Fibroblast of skin of abdomen (primary cell): ENCODE measurements around the gene THPO.

Source experiments
- DNase-seq: peaks from one replicate; pipeline ENCODE4 v3.0.0-alpha.2; 2013

THPO gene

DNA sequence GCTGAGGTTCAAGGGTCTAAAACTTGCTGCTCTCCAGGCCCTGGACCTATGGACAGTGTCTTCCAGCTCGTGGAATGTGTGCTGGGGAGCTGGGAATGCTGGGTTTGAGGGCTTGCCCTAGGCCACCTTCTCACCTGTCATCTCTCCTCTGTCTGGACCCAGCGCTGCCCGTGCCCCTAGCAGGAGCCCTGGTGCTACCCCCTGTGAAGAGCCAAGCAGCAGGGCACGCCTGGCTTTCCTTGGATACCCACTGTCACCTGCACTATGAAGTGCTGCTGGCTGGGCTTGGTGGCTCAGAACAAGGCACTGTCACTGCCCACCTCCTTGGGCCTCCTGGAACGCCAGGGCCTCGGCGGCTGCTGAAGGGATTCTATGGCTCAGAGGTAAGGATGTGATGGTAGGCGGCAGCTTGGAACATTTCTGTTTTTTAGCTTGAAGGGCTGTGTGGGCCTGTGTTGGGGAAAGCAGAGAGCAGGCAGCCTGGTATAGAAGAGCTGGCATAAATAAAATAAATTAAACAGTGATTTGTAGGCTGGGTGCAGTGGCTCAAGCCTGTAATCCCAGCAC is 6.9 kb upstream of the THPO start:
- DNase-seq: no peak

DNA sequence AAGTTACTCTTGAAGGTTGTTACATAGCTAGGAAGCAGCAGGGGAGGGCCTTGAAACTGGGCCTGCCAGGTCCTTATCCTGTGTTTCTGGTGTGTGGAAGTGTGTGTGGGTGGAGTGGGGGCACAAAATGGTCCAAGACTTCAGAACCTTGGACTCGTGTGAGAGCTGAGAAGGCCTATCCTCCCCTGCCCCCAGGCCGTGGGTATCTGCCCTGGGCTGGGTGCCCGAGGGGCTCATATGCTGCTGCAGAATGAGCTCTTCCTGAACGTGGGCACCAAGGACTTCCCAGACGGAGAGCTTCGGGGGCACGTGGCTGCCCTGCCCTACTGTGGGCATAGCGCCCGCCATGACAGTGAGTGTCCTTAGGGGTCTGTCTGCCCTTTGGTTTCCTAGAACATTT is 6.3 kb upstream of the THPO start:
- DNase-seq: no peak

DNA sequence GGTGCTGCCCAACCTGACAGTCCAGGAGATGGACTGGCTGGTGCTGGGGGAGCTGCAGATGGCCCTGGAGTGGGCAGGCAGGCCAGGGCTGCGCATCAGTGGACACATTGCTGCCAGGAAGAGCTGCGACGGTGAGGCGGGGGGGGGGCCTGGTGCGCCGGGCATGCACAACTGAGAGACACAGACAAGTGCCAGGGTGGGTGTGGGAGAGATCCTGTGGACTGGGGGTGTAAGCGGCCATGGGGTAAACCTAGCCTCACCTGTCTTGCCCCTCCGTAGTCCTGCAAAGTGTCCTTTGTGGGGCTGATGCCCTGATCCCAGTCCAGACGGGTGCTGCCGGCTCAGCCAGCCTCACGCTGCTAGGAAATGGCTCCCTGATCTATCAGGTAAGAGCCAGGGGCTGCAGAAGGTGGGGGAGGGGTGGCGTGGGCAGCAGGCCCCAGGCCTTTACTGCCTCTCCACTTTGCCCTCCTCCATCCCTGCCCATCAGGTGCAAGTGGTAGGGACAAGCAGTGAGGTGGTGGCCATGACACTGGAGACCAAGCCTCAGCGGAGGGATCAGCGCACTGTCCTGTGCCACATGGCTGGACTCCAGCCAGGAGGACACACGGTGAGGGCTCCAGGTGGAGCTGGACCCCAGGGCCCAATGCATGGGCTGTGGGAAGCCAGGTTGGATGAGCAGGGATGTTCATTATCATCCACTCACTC is 5.2 kb upstream of the THPO start:
- no peak for DNase-seq

DNA sequence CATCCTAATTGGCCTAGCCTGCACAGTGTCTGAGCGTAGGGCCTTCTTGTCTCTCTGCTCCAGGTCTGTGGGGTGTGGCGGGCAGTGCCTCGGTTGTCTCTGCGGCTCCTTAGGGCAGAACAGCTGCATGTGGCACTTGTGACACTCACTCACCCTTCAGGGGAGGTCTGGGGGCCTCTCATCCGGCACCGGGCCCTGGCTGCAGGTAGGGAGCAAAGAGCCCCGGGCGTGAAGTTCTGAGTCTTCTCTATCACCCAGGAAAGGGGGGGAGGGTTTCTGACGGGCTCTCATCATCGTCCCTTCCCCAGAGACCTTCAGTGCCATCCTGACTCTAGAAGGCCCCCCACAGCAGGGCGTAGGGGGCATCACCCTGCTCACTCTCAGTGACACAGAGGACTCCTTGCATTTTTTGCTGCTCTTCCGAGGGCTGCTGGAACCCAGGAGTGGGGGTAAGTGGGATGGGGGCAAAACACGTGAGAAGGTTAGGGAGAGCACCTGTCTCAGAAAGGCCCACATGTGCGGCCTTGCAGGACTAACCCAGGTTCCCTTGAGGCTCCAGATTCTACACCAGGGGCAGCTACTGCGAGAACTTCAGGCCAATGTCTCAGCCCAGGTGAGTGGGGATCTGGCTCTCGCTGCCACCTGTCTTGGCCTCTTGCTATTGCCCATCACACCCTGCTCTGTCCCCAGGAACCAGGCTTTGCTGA is 4.5 kb upstream of the THPO start:
- DNase-seq: no peak

DNA sequence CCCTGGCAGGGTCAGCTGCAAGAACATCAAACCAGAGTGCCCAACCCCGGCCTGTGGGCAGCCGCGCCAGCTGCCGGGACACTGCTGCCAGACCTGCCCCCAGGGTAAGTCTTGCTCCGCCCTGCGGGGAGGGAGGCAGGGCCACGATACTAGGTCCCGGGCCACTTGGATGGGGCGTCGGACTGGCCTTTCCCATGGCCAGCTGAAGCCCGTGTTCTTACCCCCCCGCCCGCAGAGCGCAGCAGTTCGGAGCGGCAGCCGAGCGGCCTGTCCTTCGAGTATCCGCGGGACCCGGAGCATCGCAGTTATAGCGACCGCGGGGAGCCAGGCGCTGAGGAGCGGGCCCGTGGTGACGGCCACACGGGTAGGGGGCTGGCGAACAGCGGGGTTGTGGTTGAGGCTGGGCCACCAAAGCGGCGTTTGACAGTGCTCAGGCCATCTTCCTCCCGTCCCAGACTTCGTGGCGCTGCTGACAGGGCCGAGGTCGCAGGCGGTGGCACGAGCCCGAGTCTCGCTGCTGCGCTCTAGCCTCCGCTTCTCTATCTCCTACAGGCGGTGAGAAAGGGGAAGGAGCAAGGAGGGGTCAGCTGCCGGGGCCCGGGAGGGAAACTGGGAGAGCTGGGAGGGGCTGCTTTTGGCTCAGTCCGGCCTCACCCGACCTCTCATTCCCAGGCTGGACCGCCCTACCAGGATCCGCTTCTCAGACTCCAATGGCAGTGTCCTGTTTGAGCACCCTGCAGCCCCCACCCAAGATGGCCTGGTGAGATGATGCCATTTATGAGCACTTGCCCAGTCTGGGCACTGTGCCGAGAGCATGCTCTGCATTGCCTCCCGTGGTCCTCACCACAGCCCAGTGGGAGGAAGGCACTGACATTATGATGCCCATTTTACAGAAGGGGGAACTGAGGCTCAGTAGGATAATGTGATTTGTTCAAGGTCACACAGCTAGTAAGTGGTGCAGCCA is 3.5 kb upstream of the THPO start:
- DNase-seq: no peak

DNA sequence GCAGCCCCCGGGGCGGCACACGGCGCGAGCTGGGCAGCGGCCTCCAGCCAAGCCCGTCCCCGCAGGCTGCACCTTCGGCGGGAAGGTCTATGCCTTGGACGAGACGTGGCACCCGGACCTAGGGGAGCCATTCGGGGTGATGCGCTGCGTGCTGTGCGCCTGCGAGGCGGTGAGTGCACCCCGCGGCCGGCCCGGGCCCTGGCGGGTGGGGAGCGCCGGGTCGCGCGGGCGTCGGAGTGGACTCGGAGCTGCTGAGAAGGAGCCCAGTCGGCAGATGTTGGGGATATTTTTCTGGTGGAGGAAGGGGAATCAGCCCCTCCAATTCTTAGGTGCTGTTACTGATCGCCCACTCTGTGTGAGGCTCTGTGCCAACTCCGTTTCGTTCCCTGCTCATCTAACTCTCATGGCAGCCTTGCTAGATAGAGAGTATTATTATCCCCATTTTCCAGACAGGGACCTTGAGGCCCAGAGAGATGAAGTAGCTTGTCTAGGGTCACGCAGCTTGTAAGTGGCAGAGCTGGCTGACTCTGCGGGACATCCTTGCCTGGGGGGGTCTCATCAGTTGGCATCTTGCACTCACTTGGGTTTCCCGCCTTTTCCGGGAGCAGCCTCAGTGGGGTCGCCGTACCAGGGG is 2.7 kb upstream of the THPO start:
- no peak for DNase-seq

DNA sequence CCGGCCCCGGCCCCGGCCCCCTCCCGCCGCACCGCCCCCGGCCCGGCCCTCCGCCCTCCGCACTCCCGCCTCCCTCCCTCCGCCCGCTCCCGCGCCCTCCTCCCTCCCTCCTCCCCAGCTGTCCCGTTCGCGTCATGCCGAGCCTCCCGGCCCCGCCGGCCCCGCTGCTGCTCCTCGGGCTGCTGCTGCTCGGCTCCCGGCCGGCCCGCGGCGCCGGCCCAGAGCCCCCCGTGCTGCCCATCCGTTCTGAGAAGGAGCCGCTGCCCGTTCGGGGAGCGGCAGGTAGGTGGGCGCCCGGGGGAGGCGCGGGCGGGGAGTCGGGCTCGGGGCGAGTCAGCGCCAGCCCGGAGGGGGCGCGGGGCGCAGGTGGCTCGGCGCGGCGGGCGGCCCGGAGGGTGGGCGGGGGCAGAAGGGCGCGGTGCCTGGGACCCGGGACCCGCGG is 2.2 kb upstream of the THPO start:
- peak; percentile 43 for DNase-seq

DNA sequence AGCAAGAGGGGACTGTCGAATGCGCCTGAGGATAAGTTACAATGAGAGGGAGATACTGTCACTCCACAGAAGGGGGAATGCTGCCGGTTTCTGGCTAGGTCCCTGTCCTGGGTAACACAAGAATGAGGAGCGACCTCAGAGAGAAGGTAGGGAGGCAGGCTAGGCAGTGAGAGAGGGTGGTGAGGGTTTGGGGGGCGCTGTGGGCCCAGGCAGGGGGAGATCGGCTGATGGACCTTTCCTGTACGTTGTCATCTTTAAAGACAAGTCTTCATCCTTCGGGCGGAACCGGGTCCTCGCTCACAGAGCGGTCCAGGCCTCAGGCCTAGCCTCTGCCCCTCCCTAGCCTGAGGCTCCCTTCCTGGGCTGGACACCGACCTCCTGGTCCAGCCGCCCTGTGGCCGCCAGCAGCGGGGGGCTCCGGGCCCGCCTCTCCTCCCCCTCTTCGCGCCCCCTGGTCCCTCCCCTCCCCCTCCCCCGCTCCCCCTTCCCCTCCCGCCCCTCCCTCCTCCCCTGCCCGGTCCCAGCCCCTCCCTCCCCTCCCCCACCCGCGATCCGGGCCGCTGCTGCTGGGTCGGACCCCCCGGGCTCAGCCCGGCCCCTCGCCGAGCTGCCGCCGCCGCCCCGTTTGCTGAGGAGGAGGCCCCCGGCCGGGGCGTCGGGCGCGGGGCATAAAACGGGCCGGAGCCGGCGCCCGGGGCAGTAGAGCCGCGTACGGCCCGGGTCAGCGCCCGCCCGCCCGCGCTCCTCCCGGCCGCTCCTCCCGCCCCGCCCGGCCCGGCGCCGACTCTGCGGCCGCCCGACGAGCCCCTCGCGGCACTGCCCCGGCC is 1.6 kb upstream of the THPO start, which contains the start of gene CHRD:
Gene CHRD (plus strand): TSS at position 697 of the 827 bp plus-strand sequence. CDS start 265 bp downstream, outside the sequence.
- DNase-seq: no peak

DNA sequence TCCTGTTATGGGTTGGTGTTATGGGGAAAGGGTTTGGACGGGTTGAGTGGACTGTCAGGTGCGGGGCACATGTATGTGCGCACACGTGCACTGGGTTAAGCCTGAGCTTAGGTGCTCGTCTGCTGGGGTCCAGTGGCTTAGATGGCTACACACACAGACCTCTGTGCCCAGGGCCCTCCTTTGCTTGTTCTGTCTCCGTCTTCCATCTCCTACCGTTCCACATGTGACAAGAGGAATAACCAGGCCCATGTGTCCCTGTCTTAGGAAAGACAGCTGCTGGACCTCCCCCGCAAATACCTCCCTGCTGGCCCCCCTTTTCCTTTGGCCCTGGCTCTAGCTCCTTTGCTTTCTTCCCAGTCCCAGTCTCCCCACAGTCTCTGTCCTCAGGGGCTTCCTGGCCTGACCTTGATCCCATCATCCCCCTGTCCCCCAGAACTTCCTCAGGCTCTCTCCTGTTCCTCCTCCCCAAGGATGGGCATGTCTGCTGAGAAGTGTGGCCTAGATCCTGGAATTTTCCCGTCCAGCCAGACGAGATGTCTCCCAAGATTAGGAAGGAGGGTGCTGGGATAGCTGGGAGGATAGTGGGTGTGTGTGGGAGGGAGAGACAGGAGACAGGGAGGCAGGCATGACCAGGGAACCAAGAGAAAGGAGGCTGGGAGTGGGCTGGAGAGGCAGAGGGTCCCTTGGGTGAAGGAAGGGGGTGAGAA is 797 bp upstream of the THPO start:
- DNase-seq: no peak

DNA sequence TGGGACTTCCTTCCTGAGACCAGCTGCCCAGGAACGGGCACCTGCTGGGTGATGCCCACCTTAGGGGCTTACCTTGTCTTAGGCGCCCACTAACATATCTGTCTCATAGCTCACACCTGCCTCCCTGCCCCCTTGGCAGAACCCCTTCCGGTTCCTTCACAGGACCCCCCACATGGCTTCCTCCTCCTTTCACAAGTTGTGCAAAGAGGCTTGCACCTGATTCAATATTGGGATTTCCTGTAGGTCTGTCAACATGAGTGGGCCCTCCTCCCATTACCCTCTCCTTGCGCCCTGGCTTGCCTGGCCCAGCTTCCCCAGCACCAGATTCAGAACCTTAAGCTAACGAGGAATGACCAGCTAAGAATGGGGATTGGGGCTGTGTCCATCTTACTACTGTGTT is 633 bp downstream of the THPO start:
- no peak for DNase-seq

DNA sequence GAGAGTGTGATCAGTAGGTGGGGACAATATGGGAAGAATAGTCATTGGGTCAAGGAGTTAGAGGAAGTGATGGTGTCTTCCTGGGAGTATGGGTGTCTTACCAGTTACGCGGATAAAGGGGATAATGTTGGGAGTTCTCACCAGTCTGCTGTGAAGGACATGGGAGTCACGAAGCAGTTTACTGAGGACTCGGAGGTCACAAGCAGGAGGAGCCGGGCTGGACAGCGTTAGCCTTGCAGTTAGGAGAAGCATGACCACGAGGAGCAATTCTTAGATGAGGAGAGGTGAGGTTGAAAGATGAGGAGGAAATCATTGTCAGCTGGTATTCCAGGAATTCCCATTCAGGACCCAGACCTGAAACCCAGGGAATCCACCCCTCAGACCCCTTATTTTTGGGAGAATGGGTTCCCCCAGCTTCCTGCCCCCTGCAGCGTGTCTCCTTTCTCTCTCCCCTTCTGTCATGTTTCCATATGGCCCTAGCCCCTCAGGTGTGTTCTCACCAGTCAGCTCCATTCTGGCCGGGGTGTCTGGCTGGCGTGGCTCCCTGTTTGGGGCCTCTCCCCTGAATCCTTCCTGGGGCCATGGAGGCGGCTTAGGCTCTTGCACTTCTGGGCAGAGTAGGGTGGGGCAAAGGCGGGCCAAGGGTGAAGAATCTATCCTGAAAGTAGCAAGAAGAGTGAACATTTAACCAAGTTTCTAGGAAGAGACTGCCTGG is 2.1 kb downstream of the THPO start:
- DNase-seq: no peak

DNA sequence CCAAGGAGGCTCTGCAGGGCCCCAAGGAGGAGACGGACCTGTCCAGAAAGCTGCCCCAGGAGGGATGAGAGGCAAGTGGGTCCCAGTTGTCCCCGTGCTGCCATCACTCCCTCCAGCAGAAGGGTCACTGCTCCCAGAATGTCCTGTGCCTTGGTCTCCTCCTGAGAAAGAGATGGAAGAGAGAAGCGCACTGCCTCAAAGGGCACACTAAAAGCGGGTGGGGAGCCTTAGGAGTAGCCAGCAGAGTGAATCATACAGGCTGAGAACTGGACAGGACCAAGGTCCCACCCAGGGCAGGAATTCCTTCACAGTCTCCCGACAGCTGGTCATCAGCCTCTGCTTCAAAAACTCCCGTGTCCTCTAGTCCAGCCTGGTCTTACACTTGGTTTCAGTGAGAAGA is 4.6 kb downstream of the THPO start:
- no peak for DNase-seq

DNA sequence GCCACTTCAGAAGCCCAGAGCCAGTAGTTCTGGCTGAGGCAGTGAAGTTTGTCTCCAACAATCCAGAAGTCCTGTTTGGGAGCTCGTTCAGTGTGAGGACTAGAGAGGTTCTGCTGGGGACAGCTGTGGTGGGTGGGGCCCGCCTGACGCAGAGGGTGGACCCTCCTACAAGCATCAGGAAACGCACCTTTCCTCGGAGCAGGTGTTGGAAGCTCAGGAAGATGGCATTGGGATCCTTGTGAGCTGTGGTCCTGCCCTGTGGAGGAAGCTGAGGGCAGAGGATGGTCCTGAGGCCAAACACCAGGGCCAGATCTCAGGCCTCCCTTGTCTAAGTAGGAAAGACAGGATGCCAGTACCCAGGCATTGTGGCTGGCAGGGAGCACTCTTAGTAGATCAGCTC is 5.1 kb downstream of the THPO start:
- DNase-seq: no peak

DNA sequence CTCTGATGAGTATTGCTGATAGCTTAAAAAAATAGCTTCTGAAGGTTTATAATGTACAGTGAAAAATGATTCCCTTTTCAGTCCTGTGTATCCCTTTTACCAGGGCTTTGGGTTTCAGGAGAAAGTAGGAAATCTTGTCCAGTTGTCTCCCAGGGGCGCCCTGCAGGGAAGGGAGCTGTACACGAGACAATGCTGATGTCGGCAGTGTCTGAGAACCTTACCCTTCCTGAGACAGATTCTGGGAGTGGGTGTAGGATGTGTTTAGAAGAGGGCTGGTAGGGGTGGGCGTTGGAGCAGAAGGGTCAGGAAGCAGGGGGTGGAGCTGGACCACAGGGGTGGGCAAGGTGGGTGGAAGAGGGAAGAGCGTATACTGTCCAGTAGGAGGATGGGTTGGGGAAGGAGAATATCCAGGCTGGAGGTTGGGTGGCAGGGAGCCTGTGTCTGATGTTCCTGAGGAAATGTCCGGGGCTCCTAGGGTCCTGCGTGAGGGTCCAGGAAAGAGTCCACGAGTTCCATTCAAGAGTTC is 5.6 kb downstream of the THPO start:
- no peak for DNase-seq

DNA sequence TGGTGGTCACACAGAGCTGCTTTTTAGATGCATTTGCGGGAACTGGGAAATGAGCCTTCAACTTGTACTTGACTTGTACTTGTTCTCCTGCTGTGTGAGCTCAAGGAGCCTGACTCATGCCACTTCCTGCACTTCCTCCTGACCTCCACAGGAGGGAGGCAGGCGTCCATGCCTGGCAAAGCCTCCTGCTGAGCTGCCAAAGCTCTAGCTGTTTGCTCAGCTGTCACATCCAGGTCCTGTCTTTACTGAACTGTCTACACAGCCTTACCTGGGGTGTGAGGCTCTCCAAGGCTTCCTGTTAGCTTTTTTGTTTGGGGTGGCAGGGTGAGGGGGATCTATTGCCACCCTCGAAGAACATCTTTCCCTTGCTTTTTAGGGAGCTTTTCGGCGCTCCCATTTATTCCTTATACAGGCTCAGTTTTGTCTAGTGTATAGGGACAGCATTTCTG is 6.4 kb downstream of the THPO start:
- DNase-seq: peak; percentile 83

DNA sequence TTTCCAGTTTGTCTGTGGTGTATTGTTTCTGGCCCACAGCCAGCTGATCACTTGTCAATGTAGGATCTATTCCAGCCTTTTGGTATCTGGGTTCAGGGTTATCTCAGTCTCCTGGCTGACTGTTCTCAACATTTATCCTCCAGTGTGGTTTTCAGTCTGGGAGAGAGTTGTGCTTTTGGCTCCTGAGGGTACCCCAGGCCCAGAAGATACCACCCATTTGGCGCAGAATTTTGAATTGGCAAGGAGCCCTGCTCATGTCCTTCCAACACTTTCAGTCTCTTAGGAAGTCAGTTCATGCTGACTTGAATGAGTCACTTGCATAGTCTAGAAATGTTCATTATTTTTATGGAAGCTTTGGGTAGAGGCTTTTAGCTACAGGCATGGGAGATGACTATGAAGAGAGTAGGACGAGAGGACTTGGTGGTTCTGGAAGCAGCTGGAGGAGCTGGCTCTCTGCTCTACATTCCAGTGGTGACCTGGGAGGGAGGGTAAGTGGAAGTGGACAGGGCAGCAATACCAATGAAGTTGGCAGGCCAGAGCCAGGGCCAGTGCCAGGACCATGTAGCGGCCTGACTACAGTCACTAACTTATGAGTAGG is 9.3 kb downstream of the THPO start:
- DNase-seq: peak; percentile 46

DNA sequence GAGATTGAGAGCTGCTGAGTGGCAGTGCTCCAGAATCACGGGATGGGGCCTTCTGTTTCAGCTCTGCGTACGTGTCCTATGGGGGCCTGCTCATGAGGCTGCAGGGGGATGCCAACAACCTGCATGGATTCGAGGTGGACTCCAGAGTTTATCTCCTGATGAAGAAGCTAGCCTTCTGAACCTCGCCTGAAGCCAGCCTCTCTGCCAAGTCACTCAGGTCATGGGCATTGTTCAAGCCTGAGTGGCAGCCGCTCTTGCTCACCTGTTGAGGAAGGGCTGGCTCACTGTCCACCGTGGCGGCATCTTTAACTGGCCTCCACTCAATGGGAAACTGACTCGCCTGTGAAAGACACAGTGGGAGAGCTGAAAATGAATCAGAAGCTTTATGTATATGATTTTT is 9.9 kb downstream of the THPO start:
- DNase-seq: no peak

DNA sequence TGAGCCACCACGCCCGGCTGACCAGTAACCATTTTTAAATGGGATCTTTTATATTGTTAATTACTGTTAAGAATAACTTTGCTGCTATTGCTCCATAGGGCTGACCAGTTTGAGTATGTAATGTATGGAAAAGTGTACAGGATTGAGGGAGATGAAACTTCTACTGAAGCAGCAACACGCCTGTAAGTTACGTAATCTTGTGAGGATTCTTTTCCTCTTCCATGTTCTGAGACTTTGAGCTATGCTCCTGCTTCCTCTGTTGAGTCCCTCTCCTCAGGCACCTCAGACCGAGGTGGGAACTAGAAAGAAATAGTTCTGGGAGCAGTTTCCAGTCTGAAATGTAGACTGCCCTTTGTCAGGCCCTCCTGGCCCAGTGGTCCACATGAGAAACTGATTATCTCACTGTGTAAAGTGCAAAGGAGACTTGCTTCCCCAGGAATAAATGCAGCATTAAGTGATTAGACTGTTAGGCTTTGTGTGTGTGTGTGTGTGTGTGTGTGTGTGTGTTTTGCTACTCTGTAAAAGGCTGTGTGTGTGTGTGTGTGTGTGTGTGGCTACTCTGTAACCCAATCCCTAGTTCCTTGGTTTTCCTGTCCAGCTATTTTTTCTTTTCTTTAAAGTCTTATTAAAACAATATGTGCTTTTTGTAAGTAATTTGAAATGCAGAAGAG is 11.3 kb downstream of the THPO start:
- peak; percentile 59 for DNase-seq
